HEK293T (cell line): ENCODE data around the gene ZCWPW1.

Experiments used
- ARNT ChIP-seq: fragments of 450-650 bp; IDR thresholded peaks from 2 replicates; pipeline ENCODE4 v1.6.1; 2017; ENCODE audit warnings: mild to moderate bottlenecking
- BHLHE40 ChIP-seq: fragments of 450-650 bp; IDR thresholded peaks from 2 replicates; pipeline ENCODE4 v1.6.1; 2016; ENCODE audit warnings: mild to moderate bottlenecking, moderate library complexity, borderline replicate concordance
- ELF4 ChIP-seq: fragments of 450-650 bp; IDR thresholded peaks from 2 replicates; pipeline ENCODE4 v1.6.1; 2017; ENCODE audit warnings: antibody characterized with exemption
- FOXA1 ChIP-seq: fragments of 450-650 bp; IDR thresholded peaks from 2 replicates; pipeline ENCODE4 v1.6.1; 2016; ENCODE audit warnings: mild to moderate bottlenecking
- FOXK2 ChIP-seq: fragments of 450-650 bp; IDR thresholded peaks from 2 replicates; pipeline ENCODE4 v1.6.1; 2016; ENCODE audit warnings: mild to moderate bottlenecking
- FOXM1 ChIP-seq: fragments of 450-650 bp; IDR thresholded peaks from 2 replicates; pipeline ENCODE4 v1.6.1; 2017; ENCODE audit warnings: mild to moderate bottlenecking, borderline replicate concordance
- L3MBTL2 ChIP-seq: fragments of 450-650 bp; conservative IDR thresholded peaks from 2 replicates; pipeline ENCODE4 v1.6.1; 2016; ENCODE audit warnings: mild to moderate bottlenecking
- LEF1 ChIP-seq: fragments of 450-650 bp; IDR thresholded peaks from 2 replicates; pipeline ENCODE4 v1.6.1; 2017; ENCODE audit warnings: mild to moderate bottlenecking, borderline replicate concordance
- NFRKB ChIP-seq: fragments of 450-650 bp; IDR thresholded peaks from 2 replicates; pipeline ENCODE4 v1.6.1; 2016; ENCODE audit warnings: mild to moderate bottlenecking, moderate library complexity
- SP1 ChIP-seq: fragments of 450-650 bp; IDR thresholded peaks from 2 replicates; pipeline ENCODE4 v1.6.1; 2017
- SUZ12 ChIP-seq: fragments of 450-650 bp; IDR thresholded peaks from 2 replicates; pipeline ENCODE4 v1.6.1; 2016; ENCODE audit warnings: mild to moderate bottlenecking
- TARDBP ChIP-seq: fragments of 450-650 bp; IDR thresholded peaks from 2 replicates; pipeline ENCODE4 v1.6.1; 2016
- ZNF384 ChIP-seq: fragments of 450-650 bp; IDR thresholded peaks from 2 replicates; pipeline ENCODE4 v1.6.1; 2016
- TF ChIP-seq, protein P1 (sequence below): fragments of 450-650 bp; IDR thresholded peaks from 2 replicates; pipeline ENCODE4 v1.6.1; 2016

DNA sequence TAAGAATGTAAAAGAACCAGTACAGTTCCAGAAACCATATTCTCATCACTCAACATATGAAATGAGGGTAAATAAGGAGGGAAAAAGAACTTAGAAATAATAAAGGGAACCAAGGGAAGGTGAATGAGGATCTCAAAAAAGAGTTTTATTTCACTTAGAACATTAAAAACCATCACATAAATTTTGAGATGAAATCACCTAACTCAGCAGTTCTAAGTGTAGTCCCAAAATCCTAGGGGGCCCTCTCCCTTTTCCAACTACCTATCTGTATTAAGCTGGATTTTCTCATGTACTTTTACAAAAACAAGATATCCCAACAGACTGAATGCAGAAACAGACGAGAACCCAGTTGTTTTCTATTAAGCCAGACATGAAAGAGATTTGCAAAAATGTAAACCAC is 3.2 kb downstream of the ZCWPW1 start:
- TF ChIP-seq TARDBP (no peak), SUZ12 (no peak), FOXM1 (no peak), FOXK2 (no peak), NFRKB (no peak), ZNF384 (no peak), SP1 (no peak), ELF4 (no peak), BHLHE40 (no peak), FOXA1 (no peak), ARNT (no peak), L3MBTL2 (no peak), LEF1 (no peak)
- TF ChIP-seq, protein P1, sequence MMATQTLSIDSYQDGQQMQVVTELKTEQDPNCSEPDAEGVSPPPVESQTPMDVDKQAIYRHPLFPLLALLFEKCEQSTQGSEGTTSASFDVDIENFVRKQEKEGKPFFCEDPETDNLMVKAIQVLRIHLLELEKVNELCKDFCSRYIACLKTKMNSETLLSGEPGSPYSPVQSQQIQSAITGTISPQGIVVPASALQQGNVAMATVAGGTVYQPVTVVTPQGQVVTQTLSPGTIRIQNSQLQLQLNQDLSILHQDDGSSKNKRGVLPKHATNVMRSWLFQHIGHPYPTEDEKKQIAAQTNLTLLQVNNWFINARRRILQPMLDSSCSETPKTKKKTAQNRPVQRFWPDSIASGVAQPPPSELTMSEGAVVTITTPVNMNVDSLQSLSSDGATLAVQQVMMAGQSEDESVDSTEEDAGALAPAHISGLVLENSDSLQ: no peak
